RWPE1 (cell line): Measurements from ENCODE around the gene MATR3.

Source experiments
- CTCF ChIA-PET: fragments of 350-600 bp; sonication (Branson Sonifier 250); formaldehyde crosslinking; extraction: SDS; loops from one replicate; lab custom pipeline; 2021; lab: Yijun Ruan, JAX
- POLR2A ChIA-PET: fragments of 400-600 bp; formaldehyde crosslinking; extraction: SDS; loops from one replicate; lab custom pipeline; 2020; ENCODE audit warnings: antibody characterized with exemption; ENCODE audit not compliant: low non-redundant PET; lab: Yijun Ruan, JAX
- DNase-seq: peaks from one replicate; pipeline ENCODE4 v3.0.0; 2012; ENCODE audit warnings: low spot score
- H3K27ac ChIP-seq: fragments of 450-650 bp; 2 replicates; pipeline ENCODE4 v1.5.1; 2017
- CTCF ChIP-seq: fragments of 450-650 bp; conservative IDR thresholded peaks from 2 replicates; pipeline ENCODE4 v1.5.1; 2017; ENCODE audit warnings: low read depth, mild to moderate bottlenecking

MATR3 gene

GRCh38 chr5:139275956-139276355, 17.6 kb upstream of the MATR3 start:
- peak; percentile 62 for DNase-seq
- TF ChIP-seq CTCF = no peak
- peak overlapping the region; percentile 72 for H3K27ac ChIP-seq
- POLR2A ChIA-PET = interaction anchor here (0.7 to 1.6 kb wide), 4 partner anchors 10 to 115 kb away, joined by 3 to 6 read pairs (median 4); partner anchors contain the start of gene MATR3
- CTCF ChIA-PET = interaction anchor here (0.9 kb wide), 1 partner anchor 13 kb away, joined by 4 read pairs; no protein-coding TSS in a partner anchor

GRCh38 chr5:139276426-139276825, 17.1 kb upstream of the MATR3 start:
- peak; percentile 52 for DNase-seq
- no peak for TF ChIP-seq CTCF
- H3K27ac ChIP-seq = peak overlapping the region; percentile 72; the same call in 1 of the 2 replicates
- POLR2A ChIA-PET = interaction anchor here (0.6 to 1.6 kb wide), 5 partner anchors 10 to 291 kb away, joined by 3 to 6 read pairs (median 4); partner anchors contain the start of gene MATR3
- CTCF ChIA-PET = interaction anchor here (0.6 to 1.2 kb wide), 3 partner anchors 12 to 751 kb away, joined by 3 to 4 read pairs (median 4); no protein-coding TSS in a partner anchor

- DNase-seq = no peak
- ChIA-PET POLR2A (interaction anchor here (1.3 kb wide), 1 partner anchor 17 kb away, joined by 4 read pairs; no protein-coding TSS in a partner anchor), CTCF (interaction anchor here (0.6 to 1.2 kb wide), 2 partner anchors 15 to 1103 kb away, joined by 3 read pairs; no protein-coding TSS in a partner anchor)
- no peak for TF ChIP-seq CTCF
- H3K27ac ChIP-seq = peak overlapping the region; percentile 52
Measured at GRCh38 chr5:139277171-139277570, 16.4 kb upstream of the MATR3 start.

- ChIA-PET POLR2A (no interaction called here), CTCF (interaction anchor here (0.6 to 1.2 kb wide), 2 partner anchors 16 to 381 kb away, joined by 3 read pairs; no protein-coding TSS in a partner anchor)
- no peak for TF ChIP-seq CTCF
- DNase-seq = no peak
- H3K27ac ChIP-seq = peak overlapping the region; percentile 39
Measured at GRCh38 chr5:139278540-139279274, 14.8 kb upstream of the MATR3 start.

GRCh38 chr5:139282197-139282557, 11.4 kb upstream of the MATR3 start:
- DNase-seq = no peak
- ChIA-PET POLR2A (no interaction called here), CTCF (interaction anchor here (1.2 kb wide), 1 partner anchor 19 kb away, joined by 4 read pairs; no protein-coding TSS in a partner anchor)
- H3K27ac ChIP-seq = no peak overlapping the region
- TF ChIP-seq CTCF = no peak

- TF ChIP-seq CTCF = no peak
- POLR2A ChIA-PET = no interaction called here
- H3K27ac ChIP-seq = no peak overlapping the region
- CTCF ChIA-PET = interaction anchor here (0.7 kb wide), 2 partner anchors 10 to 72 kb away, joined by 3 read pairs; no protein-coding TSS in a partner anchor
- no peak for DNase-seq
Measured at GRCh38 chr5:139283252-139284166, 10.0 kb upstream of the MATR3 start.
